HG02759 (cell line): ENCODE measurements around the gene SCYL1.
"Not testable (repeated sequence)": the region's sequence is repeated elsewhere in the genome, so short reads cannot be mapped to it uniquely, and the experiment has no call there.

Experiments used
- ATAC-seq: cut with Tn5 transposase; IDR thresholded peaks from one replicate; pipeline ENCODE4 v1.9.1; 2021; ENCODE audit warnings: mild to moderate bottlenecking, moderate library complexity; ENCODE audit not compliant: unreplicated experiment

SCYL1 gene

GRCh38 chr11:65564879-65565559 is 40.1 kb downstream of the SCYL1 start:
- ATAC-seq = not testable (repeated sequence)

- ATAC-seq = no peak
These were observed 41.0 kb downstream of the SCYL1 start for GRCh38 chr11:65565624-65566453.

- no peak for ATAC-seq
These were observed 44.5 kb downstream of the SCYL1 start for GRCh38 chr11:65569164-65569972.

GRCh38 chr11:65569973-65570918 is 45.4 kb downstream of the SCYL1 start, which contains the start of gene ZNRD2:
Gene ZNRD2 (plus strand): TSS chr11:65570477. CDS start chr11:65570492, 15 bp downstream.
- ATAC-seq = peak; percentile 69

- ATAC-seq = no peak
These were observed 46.5 kb downstream of the SCYL1 start for GRCh38 chr11:65571420-65571819.

GRCh38 chr11:65571940-65572339 is 47.1 kb downstream of the SCYL1 start:
- ATAC-seq = no peak

GRCh38 chr11:65572356-65573051 is 47.6 kb downstream of the SCYL1 start, which contains the start of gene FAM89B:
Gene FAM89B (plus strand): TSS chr11:65572538. CDS start chr11:65572670, 132 bp downstream.
- ATAC-seq = no peak

- no peak for ATAC-seq
These were observed 48.7 kb downstream of the SCYL1 start for GRCh38 chr11:65573391-65574079.

GRCh38 chr11:65574109-65574810 is 49.4 kb downstream of the SCYL1 start:
- ATAC-seq = peak; percentile 31

DNA sequence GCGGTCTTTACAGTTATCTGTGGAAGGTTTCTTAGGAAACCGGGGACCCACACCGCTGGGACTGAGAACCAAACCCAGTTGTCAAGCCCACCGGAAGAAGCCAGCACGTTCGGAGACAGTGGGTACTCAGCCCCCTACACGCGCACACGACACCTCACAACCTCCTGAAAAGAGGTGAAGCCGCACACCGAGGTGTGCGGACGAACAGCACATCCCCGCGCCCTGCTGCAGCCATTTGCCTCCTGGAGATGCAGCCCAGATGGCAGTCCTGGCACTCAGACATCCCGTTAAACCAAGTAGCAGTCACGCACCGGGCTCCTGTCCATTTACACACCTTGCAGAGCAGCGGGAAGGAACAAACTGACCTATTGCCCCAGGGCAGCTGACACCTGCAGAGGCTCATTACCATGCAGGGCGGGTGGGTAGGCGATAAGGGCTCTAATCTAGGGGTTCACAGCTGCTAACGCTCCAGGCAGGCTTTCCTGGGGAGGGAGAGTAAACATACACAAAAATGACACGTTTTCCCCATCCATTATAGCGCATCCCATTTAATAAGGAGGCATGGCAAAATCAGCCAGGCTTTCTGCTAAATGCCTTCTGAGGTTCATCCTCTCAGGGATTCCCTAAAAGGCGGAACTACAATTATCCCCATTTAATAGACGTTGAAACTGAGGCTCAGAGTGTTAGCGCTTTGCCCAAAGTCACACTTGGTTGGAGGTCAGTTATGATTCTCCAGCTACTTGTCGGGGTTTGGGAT is 50.1 kb downstream of the SCYL1 start:
- no peak for ATAC-seq

DNA sequence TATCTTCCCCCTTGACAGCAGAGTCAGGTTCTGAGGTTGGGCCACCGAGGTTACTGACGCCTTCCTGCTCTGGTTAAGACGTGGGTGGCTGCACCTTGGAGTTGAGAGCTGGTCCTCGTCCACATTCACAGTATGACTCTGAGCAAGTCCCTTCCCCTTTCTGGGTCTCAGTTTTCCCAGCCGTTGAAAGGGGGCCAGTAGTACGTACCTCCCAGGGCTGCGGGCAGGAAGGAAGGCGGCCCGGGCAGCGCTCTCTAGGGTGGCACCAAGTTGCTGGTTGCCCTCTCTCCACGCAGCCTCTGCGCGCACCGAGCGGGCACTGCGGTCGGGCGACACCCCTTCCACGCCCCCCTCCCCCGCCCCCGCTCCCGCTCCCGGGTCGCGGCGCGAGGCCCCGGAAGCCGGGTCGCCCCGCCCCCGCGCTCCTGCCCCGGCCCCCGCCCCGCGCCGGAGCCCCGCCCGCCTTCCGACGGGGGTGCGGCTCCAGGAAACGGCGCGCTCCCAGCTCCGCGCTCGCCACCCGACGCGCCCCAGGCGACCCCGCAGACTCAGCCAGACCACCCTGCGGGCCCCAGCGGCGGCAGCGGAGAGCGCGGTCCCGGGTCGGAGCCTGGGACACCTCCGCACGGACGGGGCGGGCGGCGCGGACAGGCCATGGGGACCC is 50.8 kb downstream of the SCYL1 start, which contains the start of gene EHBP1L1:
Gene EHBP1L1, plus strand, starts transcription at position 486 of the 664 bp plus-strand sequence. CDS start 250 bp downstream, outside the sequence.
- ATAC-seq = no peak

DNA sequence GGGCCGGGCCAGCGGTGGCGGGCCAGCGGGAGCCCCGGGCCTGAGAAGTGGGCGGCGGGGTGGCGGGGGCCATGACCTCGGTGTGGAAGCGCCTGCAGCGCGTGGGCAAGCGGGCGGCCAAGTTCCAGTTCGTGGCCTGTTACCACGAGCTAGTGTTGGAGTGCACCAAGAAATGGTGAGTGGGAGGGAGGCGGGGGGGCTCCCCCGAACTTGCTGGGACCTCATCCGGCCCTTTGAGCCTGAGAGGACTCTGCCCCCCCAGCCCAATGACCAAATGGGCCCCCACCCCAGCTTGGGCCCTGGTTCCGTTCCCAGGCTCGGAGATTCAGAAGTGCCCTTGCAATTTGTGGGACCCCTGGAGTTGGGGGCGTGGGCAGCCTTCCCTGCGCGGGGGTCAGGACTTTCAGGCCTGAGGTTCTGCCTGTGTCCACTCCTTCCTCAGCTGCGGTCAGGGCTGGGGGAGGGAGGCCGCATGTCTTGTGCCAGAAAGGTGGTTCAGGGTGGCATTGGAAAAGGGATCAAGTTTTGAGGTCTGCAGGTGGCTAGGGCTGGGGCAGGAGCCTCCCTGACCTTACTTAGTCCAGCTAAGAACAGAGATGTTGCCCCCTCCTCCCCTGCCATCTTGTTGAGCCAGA is 51.5 kb downstream of the SCYL1 start:
- ATAC-seq = no peak

DNA sequence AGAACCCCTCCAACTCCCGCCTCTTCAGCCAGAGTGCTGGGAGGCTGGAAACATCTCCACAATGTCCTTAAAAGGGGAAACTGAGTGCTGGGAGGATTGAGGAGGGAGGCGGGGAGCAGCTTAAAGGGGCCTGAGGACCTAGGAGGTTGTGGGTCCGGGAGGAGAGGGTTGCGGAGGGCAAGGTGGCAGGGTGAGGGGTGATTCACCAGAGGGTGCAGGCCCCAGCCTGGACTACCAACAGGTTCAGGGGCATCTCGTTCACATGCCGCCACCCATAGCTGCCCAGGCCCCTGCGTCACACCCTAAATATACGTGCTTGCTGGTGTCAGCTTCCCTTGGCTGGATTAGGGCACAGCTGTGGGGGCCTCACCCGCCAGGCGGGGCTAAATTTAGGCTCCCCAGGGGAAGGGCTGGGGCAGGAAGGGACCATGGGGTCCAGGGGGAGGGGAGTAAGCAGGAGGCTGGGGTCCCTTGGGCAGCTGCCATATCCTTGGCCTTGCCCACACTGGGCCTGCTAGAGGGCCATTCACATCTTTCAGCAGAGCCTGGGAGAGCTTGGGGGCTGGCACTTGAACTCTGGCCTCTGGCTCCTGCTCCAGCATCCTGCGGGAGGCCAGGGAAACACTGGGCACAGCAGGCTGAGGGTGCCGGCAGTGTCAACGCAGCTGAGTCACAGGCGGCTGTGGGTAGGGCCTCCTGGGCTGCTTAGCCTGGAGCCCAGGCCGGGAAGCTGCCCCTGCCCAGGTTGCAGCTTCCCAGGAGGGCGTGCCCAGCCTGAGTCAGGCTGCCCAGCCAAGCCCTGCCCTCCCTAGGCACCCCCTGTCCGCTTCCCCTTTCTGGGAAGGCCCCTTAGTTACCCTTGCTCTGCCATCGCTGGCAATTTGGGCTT is 52.2 kb downstream of the SCYL1 start:
- ATAC-seq = no peak

DNA sequence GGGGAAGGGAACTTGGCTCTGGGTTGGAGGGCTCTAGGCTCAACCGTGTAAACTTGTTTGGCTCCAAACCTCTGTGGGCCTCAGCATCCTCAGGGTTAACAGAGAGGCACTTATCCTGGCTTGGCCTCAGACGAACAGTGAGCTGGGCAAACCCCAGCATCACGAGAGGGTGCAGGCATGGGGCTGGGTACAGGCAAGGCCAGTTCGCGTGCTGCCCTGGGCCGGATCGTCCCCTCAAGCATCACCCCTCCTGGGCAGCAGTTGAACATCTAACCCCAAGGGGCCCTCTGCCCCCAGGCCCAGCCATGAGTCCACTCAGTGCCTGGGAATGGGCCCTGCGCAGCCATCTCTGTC is 52.9 kb downstream of the SCYL1 start:
- no peak for ATAC-seq

DNA sequence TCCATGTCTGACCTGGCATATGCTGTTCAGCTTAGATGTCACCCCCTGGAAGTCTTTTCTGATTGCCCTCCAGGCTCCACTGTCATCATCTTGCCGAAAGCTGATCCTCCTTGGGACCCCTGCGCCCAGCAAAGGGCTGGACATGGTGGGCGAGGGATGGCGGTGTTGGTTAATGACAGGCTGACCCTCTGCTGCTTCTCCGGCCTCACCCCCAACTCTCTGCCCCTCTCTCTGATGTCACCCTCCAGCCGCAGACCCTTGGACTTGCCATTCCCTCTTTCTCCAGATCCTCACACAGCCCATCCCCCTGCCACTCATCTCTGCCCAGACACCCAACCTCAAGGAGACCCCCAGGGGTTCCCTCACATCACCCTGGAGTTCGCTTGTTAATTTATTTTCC is 53.3 kb downstream of the SCYL1 start:
- ATAC-seq = no peak

DNA sequence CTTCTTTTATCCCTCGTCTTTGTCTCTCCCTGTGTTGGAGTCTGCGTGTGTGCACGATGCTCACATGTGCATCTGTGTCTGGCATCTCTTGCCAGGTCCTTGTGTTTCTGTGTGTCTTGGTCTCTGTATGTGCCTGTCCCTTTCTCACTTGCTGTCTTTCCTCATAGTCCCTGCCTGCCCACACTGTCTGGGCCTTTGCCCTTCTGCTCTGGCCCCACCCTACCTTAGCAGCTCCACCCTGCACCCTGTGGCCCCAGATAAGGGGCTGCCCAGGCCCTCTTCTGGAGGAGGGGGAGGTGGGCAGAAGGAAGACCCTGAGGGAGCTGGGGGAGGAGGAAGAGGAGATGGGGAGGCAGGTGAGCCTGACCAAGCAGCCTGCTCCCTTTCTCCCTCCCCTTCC is 53.8 kb downstream of the SCYL1 start:
- no peak for ATAC-seq
